OCI-M2 (cell line): ENCODE measurements around the gene CYP27B1.

Experiments used
- DNase-seq: peaks from one replicate; lab custom pipeline; 2025; ENCODE audit not compliant: unreplicated experiment; lab: John Stamatoyannopoulos, UW

The CYP27B1 gene

DNA sequence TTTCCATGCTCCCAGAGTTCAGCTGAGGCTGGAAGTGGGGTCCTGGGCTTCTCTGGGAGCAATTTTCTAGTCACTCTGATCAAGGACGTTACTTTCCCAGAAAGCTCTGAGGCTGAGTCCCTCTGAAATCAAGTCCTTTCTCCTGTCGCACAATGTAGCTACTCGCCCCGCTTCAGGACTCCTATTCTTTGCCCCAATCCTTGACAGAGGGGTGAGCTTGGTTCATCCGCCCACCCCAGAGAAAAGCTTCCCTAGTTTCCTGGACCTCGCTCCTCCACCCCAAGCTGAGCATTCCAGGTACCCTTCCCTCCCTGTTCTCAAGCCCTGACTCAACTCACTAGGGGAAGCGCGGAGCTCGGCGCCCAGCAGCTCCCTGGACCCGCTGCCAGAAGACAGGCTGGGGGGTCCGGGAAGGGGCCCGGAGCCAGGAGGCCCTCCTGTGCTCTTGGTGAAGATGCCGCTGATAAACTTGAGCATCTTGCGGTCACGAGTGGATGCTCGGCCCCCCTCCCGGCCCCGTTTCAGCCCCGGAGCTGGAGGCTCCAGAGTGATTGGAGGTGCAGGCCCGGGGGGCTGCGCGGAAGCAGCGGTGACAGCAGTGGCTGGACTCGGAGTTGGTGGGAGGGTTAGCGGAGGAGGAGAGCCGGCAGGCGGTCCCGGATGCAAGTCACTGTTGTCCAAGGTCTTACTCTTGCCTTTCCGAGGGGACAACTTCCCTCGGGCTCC lies 30.0 kb downstream of the CYP27B1 start:
- DNase-seq = no peak

DNA sequence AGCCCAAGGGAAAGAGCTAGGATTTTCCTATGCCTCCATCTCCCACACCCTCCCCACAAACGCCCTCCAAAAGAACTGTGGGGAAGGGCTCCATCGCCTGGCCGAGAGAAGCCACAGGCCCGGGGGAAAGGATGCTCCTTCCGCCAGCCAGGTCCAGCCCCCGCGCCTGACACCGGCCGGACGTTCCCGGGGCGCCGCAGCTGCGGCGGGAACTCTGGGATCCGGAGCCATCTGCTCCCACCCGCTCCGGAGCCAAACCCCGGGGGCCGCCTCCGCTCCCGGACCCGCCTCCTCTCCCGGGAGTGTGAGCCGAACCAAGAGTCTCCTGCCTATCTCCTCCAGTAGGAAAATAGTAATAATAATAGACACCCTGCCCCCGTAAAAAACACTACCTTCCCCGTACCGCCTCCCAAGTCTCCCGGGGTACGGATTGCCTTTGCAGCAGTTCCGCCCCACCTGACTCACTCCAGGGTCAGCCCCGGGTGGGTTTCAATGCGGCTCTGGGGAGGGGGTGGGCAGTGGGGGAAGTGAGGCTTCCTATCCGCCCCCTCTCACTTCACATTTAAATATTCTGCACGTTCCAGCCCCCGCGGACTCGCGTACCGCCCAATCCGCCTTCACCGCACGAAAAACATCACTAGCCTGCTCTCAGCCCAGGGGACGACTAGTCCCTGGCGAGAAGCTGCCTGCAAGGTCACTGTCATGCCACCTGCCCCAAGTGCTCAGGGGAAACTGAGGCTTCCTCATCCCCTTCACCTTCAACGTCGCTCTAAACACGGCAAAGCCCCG lies 30.7 kb downstream of the CYP27B1 start:
- DNase-seq = no peak

DNA sequence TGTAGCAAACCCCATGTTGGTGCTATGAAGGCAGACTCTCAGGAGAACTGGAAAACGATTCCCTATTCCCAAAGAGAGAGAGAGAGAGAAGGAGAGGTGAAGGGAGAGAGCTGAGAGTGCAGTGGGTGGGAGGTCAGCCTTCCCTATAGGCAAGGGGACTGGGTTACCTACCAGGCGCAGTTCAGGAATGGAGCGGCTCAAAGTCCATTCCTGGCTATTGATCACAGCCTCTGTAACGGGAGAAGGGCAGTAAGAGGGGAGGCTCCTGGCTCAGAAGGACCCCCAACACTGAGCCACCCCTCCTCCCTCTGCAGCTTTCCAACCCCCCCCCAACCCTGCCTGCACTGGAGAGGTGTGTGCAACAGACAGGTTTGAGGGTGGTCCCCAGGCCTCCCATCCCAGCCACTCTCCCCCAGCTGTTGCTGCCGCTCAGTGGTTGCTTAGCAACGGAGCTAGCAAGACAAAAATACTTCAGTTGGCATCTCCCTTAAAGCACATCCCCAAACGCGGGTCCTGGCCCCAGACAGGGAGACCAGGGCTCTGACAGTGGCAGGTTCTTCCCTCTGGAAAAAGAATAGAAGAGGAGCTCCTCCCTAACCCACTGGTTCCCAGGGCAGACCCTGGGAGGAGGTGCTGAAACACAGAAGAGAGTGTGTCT lies 31.6 kb downstream of the CYP27B1 start:
- DNase-seq = no peak

DNA sequence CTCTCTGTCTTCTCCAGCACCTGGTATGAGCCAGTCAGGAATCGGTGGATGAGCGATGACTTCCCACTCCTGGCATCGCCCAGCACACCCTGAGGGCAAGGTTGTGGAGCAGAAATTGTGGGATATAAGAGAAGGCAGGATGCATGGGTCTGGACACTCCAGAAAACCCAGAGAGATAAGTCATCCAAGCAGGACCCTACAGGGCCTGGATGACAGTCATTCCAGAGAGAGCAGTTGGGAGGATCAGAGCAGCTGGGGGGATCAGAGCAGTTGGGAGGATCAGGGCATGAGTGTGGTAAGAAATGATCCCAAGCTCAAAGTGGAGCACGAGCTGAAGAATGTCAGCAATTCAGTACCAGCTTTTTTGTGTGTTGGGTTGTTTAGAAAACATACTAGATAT lies 32.3 kb downstream of the CYP27B1 start:
- DNase-seq = no peak

DNA sequence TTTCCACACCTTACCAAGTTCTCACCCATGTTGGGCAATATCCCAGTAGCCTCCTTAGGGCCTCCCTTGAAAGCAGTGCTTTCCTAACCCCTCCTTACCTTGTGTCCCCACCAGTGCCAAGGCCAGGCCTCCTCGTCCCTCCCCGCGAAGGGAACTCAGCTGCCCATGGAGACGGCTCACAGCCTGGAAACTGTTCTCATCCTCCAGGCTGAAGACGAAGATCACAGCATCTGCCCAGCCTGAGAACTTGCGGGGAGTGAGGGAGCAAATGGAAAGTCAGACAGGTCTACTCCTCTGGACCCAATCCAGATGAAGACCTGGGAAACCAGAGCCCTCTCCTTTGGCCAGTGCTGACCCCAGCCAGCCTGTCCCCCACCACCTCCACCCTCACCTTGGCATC lies 33.0 kb downstream of the CYP27B1 start:
- DNase-seq = no peak

DNA sequence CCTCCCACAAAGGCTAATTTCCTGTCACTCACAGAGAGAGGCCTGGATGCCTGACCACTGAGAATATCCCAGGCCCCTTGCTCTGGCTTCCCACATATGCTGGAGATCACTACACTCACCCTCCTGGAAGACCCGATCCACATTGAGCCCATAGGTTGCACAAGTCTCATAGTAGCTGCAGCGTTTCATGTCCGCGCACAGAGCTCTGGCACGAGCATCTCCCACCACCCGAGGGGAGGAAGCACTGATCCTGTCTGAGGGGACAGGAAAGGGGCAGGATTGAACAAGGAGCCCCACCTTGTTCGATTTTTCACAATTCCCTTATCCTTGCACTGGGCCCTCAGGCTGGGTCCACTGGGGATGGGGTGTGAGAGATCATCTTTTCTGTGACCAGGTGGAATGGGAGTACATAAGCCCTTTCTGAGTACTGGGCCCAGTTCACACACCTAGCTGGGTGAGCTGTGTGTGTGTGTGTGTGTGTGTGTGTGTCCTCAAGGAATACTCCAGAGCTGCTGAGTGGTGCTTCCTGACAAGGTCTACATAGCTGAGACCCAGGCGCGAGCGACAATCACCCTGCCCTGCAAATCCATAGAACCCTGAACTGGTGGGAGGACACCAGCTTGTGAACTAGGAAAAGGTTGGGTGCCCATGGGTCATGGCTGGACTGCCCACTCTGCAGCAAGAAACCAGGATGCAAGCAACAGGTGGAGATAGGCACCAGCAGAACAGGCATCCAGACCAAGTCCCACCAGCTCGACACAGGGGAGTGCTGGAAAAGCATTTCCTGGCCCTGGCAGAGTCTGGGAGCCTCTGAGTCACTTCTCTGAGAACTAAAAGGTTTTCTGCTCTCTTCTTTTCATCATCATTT lies 33.9 kb downstream of the CYP27B1 start:
- no peak for DNase-seq

DNA sequence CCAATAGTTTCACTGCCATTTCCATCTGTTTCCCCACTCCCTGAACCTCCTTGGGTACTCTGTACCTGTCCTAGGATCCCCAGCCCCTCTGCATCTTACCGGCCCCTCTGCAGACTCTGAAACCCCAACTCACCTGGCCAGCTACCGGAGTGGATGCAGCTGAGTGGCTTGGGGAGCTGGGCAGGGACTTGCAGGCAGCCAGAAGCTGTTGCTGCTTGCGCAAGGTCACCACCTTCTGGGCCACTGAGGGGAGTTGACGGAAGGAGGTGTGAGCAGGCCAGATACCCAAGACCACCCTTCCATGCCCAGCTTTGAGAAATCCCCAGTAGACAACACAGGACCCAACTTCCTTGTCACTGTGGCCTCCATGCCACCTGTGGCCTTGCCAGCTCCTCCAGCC lies 34.6 kb downstream of the CYP27B1 start:
- no peak for DNase-seq

DNA sequence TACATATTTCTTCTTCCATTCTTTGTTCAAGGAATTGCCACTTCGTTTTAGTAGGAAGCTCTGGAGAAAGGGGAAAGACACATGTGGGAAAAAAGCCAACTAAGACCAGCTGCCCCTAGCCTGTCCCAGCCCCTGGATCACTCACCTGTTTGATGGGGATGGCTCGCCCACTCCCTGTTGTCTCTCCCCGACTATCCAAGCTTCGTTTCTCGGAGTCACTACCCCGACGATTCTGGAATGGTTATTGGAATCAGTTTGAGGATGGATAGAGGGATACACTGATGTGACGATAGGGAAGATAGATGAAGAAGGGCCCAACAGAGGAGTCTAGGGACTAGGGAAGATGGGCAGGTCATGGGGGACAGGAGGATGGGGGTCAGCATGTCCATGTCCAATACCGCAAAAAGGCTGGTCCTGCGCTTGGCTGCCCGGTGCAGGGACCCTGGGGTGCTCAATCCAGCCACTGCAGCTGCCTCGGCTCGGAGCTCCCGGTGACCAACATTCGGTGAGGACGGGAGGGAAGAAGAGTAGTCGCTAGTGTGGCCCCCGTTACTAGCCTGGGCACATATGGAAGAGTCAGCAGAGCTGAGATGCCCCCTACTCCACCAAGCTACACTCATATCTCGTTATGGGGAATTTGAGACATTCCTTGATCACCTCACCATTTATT lies 35.3 kb downstream of the CYP27B1 start:
- DNase-seq = no peak

DNA sequence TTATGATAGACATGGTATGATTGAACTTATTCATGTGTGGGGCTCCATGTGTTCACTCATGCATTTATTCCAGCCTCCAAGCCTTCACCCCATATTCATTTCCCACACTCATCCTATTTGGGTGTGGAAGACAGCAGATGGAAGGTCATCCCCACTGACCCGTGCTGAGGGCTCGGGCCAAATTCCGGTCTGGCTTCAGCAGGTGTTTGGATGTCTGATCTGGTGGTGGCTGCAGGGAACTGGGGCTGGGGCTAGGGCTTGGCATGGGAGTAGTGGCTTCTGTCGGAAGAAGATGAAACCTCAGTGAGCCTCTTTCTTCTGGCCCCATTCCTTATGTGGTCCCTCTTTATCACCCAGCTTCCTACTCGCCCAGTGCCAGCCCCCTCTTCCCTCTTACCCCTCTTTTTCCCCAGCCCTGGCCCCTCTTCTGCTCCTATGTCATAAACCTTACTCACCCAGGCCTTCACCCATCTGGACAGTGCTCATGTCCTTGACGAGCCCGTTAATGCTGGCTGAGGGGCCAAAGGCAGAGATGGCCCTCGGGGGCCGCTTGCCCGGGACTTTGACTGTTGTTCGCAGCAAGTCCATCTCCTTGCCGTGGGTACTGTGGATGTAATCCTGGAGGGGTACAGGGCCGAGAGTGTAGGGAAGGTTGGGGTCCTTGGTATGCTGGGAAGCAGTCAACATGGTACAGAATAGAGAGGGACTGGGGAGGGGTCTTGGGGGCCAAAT lies 36.4 kb downstream of the CYP27B1 start:
- no peak for DNase-seq

DNA sequence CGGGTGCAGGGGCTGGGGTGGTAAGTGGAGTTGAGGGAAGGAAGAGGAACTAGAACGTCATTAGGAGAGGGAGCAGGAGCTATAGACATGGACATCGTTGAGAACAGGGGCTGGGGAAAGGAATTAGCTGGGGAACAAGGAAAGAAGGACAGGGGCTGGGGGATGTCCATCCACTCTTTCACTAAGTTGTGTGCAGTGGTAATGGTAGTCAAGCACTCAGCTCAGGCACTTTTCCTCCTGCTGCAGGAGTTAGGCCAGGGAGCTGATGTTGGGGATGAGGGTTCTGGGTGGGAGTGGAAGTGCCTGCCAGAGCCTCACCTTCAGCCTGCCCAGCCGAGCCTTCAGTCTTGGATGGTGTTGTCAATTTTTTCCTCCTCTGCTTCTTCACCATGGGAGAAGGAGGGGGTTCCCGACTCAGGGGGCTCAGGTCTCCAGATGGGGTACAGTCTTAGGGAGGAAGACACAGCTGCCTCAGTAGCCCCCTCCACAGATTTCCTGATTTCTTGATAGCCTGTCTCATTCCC lies 37.5 kb downstream of the CYP27B1 start:
- no peak for DNase-seq

DNA sequence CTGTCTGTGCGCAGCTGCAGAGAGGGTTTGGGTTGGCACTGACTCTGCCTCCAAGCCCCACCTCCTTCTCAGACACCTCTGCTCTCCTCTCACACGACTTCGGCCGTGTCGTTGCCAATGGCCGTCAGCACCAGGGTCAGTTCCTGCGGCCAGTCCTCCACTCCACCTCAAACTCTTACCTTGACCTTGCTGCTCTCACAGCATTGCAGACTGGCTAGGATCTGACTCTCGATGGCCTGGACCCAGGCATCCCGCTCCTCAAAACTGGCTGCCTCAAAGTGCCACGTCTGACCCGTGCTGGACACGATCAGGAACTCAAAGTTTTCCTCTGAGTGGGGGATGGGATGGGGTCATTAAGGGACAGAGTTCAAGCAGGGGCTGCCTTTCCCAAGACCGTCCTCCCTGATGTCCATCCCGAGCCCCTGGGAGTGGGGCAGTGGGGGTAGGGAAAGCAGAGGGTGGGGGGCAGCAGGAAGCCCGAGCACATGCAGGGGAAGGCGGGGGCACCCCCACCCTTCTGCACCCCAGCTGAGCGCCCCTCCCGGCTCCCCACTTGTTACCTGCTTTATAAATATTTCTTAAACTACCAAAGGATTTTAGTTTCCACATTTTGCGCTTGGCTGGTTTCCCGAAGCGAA lies 39.0 kb downstream of the CYP27B1 start:
- DNase-seq = no peak

DNA sequence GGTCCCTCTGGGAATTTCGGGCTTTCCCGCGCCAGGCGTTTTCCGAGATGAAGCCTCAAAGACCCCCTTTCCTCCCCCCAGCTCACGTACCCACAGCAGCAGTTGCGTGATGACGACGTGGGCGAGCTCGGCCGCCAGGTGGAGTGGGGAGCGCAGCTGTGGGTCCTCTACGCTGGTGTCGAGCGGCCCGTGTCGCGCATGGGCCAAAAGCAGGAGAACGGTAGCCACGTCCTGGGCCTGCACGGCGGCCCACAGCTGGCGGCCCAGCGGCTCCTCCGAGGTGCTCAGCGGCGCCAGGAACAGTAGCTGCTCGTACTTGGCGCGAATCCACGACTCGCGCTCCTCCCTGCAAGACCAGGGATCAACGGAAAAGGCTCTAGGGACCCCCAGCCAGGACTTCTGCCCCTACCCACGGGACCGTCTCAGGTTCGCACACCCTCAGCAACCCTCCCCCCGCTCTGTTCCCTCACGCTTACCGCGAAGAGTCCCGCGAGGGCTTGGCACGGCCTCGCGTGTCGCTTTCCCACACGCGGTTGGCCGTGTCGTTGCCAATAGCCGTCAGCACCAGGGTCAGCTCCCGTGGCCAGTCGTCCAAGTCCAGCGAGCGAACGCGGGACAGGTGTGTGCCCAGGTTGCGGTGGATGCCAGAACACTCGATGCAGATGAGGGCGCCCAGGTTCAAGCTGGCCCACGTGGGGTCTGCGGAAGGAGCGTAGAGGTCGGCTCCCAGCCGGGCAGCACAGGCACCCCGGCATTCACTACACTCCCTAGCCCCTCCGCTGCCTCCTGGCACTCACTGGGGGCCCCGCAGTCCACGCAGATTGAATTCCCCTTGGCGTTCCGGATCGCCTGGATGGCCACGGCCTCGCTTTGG lies 39.8 kb downstream of the CYP27B1 start:
- no peak for DNase-seq

DNA sequence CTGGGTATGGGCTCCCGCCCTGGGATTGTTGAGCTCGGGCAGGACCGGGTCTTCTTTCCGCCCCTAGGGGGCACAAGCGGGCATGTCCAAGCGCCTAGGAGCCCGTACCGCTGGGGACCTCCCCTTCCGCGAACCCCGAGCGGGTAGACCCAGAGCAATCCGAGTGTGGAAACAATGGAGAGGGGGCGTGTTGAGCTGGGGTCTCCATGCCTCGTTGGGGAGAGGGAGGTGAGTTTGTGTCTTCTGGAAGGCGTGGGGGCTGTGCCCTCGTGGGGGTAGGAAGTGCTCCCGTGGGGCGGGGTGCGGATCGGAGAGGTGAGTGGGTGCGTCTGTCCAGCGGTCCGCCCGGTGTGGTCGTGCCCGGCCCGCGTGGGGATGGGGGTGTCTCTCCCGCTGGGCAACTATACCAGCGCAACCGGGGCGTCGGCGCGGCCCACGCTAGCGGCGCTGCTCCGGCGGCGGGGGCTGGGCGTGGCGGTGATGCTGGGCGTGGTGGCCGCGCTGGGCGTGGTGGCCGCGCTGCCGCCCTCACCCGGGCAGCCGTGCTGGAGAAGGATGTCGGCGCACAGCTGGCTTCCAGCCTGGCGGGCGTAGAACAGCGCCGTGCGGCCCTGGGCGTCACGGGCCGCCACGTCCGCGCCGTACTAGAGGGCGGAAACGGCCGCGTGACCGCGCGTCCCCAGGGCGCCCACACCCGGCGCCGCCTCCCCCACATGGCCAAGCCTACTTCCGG lies 40.6 kb downstream of the CYP27B1 start:
- no peak for DNase-seq

DNA sequence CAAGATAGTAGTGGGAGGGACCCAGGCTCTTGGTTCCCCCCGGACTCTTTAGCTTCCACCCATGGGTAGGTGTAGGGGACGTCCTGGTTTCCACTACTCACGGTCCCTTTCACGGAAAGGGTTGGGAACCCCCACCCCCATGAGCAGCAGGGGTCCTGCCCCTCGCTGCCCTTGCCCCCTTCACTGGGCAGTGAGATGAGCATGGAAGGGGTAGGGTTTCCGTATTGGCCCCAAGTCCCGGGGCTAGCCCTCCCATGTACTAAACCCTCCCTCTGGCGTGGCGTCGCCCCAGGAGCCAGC lies 41.1 kb downstream of the CYP27B1 start:
- no peak for DNase-seq

DNA sequence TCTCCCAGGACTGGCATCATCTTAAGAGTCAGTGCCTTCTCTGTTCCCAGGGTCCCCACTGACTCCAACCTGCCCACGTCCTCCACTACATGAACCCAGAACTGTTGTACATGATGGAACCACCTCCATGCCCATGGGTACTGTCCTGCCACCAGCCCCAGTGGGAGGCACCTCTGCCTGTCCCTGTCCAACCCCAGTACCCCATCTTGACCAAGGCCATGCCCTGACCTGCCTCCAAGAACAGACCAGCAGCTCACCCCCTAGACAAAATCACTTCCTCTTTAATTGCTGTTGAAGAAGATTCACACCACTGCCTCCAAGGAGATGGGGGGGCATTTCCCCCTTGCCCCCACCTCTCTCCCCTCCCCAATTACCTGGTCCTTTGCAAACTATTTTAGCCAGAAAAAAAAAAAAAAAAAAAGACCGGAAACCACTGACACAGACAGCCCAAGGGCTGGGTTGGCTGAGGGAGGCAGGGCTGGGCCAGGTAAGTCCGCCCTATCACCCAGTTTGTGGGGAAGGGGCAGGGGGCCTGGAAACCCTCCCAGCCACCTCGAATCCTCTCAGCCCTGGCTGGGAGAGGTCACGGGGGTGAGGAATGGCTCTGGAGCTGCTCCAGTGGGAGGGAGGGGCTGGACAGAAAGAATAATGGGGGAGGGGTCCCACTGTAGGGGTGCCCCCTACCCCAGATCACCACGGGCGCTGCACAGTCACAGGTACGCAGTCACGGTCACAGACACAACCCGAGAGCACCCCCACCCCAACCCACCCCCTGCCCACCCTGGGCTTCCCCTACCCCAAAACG lies 41.7 kb downstream of the CYP27B1 start:
- DNase-seq = no peak

DNA sequence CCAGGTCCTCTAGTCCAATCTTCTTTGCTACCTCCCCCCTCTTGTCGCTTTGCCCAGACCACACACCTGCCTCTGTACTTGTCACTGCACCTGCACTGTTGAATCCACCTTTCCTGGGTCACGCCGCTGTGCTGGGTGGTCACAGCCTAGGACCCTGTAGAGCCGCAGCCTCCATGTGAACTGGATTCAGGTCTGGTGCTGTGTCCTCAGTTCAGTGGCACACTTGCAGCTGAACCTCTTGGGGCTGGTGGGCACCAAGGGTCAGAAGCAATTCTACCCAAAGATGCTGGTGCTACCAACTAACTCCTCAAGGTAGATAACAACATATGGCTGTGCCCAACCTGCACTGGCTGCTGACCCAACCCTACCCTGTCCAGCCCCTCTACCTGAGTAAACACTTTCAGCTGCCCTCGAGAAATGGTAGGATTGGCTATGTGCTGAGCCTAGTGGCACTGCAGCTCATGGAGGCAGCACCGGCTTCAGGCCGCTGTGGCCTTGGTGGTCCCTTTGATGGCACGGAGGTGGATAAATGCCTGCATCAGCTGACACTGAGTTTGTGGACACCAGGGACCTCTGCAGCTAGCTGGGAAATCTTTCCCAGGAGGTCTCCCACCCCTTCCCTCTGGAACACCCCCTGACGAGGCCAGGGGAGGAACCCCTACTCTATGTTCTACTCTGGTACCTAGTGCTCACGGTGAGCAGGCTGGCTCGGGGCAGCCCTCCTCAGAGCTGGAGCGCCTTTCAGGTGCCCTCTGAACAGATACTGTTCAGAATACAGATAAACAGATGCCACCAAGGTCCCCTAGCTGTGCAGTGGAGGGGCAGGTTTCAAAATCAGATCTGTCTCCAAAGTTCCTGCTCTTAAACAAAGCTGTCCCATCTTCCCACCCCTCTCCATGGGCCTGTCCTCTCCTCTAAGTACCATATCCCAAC lies 42.6 kb downstream of the CYP27B1 start:
- no peak for DNase-seq
